Lung (tissue), 16 donors: ENCODE results near the gene SREK1IP1. TPM values are rescaled to one million over a fixed set of nuclear protein-coding genes. Genes with fewer than 3 reads are reported as not detected.

ENCODE experiments used
- ATAC-seq: fragments of 200-7000 bp; cut with Tn5 transposase; one replicate; pipeline ENCODE4 v1.9.1; 2020; ENCODE audit warnings: moderate number of reproducible peaks; ENCODE audit not compliant: insufficient read depth, low FRiP score
- DNase-seq, 3 donors: peaks; one replicate each; pipeline ENCODE4 v3.0.0-alpha.2; 2013 to 2017
- H3K27ac ChIP-seq, 2 donors: one replicate each; pipeline ENCODE4 v1.5.1; 2013; ENCODE audit warnings: mild to moderate bottlenecking in 2 of 2, moderate library complexity in 2 of 2, control low read depth in 1 of 2, inconsistent platforms in 1 of 2, low read depth in 1 of 2, low read length in 1 of 2
- H3K27me3 ChIP-seq, 3 donors: one replicate each; pipeline ENCODE4 v1.5.1; 2013; ENCODE audit warnings: low read length in 2 of 3; ENCODE audit not compliant: control insufficient read depth in 3 of 3, insufficient read depth in 3 of 3
- H3K36me3 ChIP-seq, 4 donors: one replicate each; pipeline ENCODE4 v1.5.1; 2013; ENCODE audit warnings: low read length in 4 of 4, mild to moderate bottlenecking in 1 of 4, moderate library complexity in 1 of 4; ENCODE audit not compliant: control insufficient read depth in 4 of 4, insufficient read depth in 4 of 4
- H3K4me1 ChIP-seq, 5 donors: one replicate each; pipeline ENCODE4 v1.5.1; 2013; ENCODE audit warnings: low read length in 5 of 5, mild to moderate bottlenecking in 2 of 5, moderate library complexity in 1 of 5; ENCODE audit not compliant: control insufficient read depth in 5 of 5, insufficient read depth in 5 of 5
- H3K4me3 ChIP-seq: one replicate; pipeline ENCODE4 v1.5.1; 2013; ENCODE audit warnings: mild to moderate bottlenecking, control low read depth, moderate library complexity
- H3K9ac ChIP-seq, 2 donors: one replicate each; pipeline ENCODE4 v1.5.1; 2013; ENCODE audit warnings: low read length in 2 of 2, control low read depth in 1 of 2; ENCODE audit not compliant: insufficient read depth in 1 of 2
- H3K9me3 ChIP-seq, 4 donors: one replicate each; pipeline ENCODE4 v1.5.1; 2013; ENCODE audit warnings: low read length in 3 of 4, mild to moderate bottlenecking in 1 of 4, moderate library complexity in 1 of 4; ENCODE audit not compliant: control insufficient read depth in 4 of 4, insufficient read depth in 3 of 4
- CTCF ChIP-seq: IDR thresholded peaks from 2 replicates; pipeline ENCODE4 v1.5.1; 2012; ENCODE audit warnings: mild to moderate bottlenecking; ENCODE audit errors: control extremely low read depth, extremely low read depth
- WGBS, 2 donors: extraction: QIAGEN DNeasy Blood & Tissue Kit; methylation state at CpG; one replicate each; pipeline ENCODE4 v1.1.7; 2013; 5-methylcytosine and 5-hydroxymethylcytosine counted together
- long read RNA-seq, 5 donors: transcript quantifications; one replicate each; lab custom pipeline, GENCODE V29; 2026
- polyA plus RNA-seq, 2 donors: library from polyadenylated mRNA; stranded (reverse); fragments of 200-250 nt; gene quantifications; one replicate each; pipeline ENCODE4 v1.2.1, GENCODE V29; 2013
- total RNA-seq, 2 donors: library from RNA; depleted of rRNA in 1 of 2; stranded (reverse); fragments of >200 nt in 1 of 2; gene quantifications; one replicate each; pipeline ENCODE4 v1.2.1, GENCODE V29; 2014 to 2021
- donor health status: control.
- donor health status: control.
- donor health status: Bipolar disorder and iron deficiency.
- donor health status: healthy.
- donor health status: DM: yes; HTN: yes; CAD: no.

The SREK1IP1 gene
- 10 to 100 TPM; 16.2 to 17.0 TPM for total RNA-seq
- 10 to 100 TPM; 10.8 to 16.1 TPM for polyA plus RNA-seq
- long read RNA-seq, donor 1, full-length matches to known transcripts: 42 of 126 reads
- long read RNA-seq, donor 1, partial matches to known transcripts: 58 of 126 reads
- long read RNA-seq, donor 1, other reads (novel, unspliced or antisense): 26 of 126 reads
- long read RNA-seq, donor 2, full-length matches to known transcripts: 15 of 27 reads
- long read RNA-seq, donor 2, partial matches to known transcripts: 12 of 27 reads
- long read RNA-seq, donor 2, other reads (novel, unspliced or antisense): 0 of 27 reads
- long read RNA-seq, donor 3, full-length matches to known transcripts: 26 of 37 reads
- long read RNA-seq, donor 3, partial matches to known transcripts: 11 of 37 reads
- long read RNA-seq, donor 3, other reads (novel, unspliced or antisense): 0 of 37 reads
- long read RNA-seq, donor 4, full-length matches to known transcripts: 19 of 30 reads
- long read RNA-seq, donor 4, partial matches to known transcripts: 11 of 30 reads
- long read RNA-seq, donor 4, other reads (novel, unspliced or antisense): 0 of 30 reads
- long read RNA-seq, donor 5, full-length matches to known transcripts: 55 of 79 reads
- long read RNA-seq, donor 5, partial matches to known transcripts: 24 of 79 reads
- long read RNA-seq, donor 5, other reads (novel, unspliced or antisense): 0 of 79 reads

GRCh38 chr5:64768358-64769312 lies at the start of gene SREK1IP1, which contains the start of gene CWC27:
SREK1IP1 (minus strand) TSS chr5:64768691; CDS start chr5:64768517, 174 bp downstream.
CWC27 (plus strand) TSS chr5:64768930; CDS start chr5:64769147, 217 bp downstream.
- TF ChIP-seq CTCF: no peak
- WGBS, 2 donors: 0% methylated on average over 48 of the region's 48 CpGs
- peak; percentile 98 for ATAC-seq

GRCh38 chr5:64818245-64818644 lies 49.8 kb upstream of the SREK1IP1 start:
- TF ChIP-seq CTCF: no peak
- H3K27me3 ChIP-seq: no peaks in the 10 kb centered on the region
- peaks cover 0 to 11% (median 5%) of the 10 kb centered on the region in 5 donors for H3K4me1 ChIP-seq
- H3K9me3 ChIP-seq: no peaks in the 10 kb centered on the region
- peaks cover 0 to 6% (median 4%) of the 10 kb centered on the region in 4 donors for H3K36me3 ChIP-seq
- no peak overlapping the region for H3K4me3 ChIP-seq
- H3K9ac ChIP-seq: no peak overlapping the region
- no peak overlapping the region for H3K27ac ChIP-seq
- DNase-seq (peak in 1 of 3 donors; percentile 41), ATAC-seq (no peak)
- WGBS, 2 donors: 44 to 72% methylated on average over 3 of the region's 3 CpGs

More at GRCh38 chr5:64768358-64769312, at the start of gene SREK1IP1, which contains the start of gene CWC27:
- Histone ChIP-seq H3K4me1 (peaks cover 8 to 28% (median 15%) of the 10 kb centered on the region in 5 donors), H3K9me3 (no peaks in the 10 kb centered on the region), H3K27me3 (no peaks in the 10 kb centered on the region), H3K4me3 (peak within 1 kb of the TSS; percentile 98), H3K9ac (peak within 1 kb of the TSS; percentile 92 to 99), H3K36me3 (peaks cover 0 to 9% (median 4%) of the 10 kb centered on the region in 4 donors), H3K27ac (peak within 1 kb of the TSS; percentile 78 to 90)
- DNase-seq: peak; percentile 91 to 96 (median 96)

GRCh38 chr5:64814073-64814472 lies 45.6 kb upstream of the SREK1IP1 start:
- no peak for ATAC-seq
- Histone ChIP-seq H3K36me3 (peaks cover 0 to 6% (median 4%) of the 10 kb centered on the region in 4 donors), H3K9me3 (no peaks in the 10 kb centered on the region), H3K4me1 (peaks cover 0 to 10% (median 5%) of the 10 kb centered on the region in 5 donors), H3K4me3 (no peak overlapping the region), H3K9ac (no peak overlapping the region), H3K27ac (no peak overlapping the region), H3K27me3 (no peaks in the 10 kb centered on the region)
- no peak for DNase-seq
- TF ChIP-seq CTCF: no peak
- 88 to 96% methylated on average over 2 of the region's 2 CpGs for WGBS, 2 donors
